ENCODE data around the gene SEMA6B.

SEMA6B gene

DNA sequence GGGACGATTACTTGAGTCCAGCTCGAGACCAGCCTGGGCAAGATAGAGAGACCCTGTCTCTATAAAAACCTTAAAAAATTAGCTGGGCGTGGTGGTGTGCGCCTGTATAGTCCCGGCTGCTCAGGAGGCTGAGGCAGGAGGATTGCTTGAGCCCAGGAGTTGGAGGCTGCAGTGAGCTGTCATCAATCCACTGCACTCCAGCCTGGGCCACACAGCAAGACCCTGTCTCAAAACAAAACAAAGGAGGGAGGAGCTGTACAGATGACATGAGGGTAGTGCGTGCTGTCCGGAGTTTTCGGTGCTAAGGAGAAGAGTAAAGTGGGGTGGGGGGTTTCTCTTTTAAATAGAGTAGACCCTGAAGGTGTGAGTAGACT lies 64.8 kb downstream of the SEMA6B start:
- no peak for DNase-seq (ENCODE audit: low read depth in 4 of 4, low spot score in 1 of 4)

DNA sequence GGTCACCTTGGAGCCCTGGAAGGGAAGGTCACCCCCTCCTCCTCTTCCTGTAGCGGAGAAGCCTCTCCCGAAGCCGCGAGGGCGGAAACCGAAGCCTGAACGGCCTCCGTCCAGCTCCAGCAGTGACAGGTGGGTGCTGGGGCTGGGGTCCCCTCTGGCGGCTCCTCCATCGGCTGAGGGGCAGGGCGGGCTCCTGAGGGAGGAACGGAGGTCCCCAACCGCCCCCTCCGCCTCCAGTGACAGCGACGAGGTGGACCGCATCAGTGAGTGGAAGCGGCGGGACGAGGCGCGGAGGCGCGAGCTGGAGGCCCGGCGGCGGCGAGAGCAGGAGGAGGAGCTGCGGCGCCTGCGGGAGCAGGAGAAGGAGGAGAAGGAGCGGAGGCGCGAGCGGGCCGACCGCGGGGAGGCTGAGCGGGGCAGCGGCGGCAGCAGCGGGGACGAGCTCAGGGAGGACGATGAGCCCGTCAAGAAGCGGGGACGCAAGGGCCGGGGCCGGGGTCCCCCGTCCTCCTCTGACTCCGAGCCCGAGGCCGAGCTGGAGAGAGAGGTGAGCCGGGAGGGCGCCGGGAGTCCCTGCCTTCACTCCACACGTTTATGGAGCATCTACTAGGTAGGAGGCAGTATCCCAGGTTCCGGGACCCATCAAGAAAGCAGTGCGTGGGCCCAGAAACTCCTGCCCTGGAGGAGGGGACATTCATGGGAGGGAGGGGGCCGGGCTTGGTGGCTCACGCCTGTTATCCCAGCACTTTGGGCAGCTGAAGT lies 65.4 kb downstream of the SEMA6B start:
- no peak for DNase-seq (ENCODE audit: low read depth in 4 of 4, low spot score in 1 of 4)

DNA sequence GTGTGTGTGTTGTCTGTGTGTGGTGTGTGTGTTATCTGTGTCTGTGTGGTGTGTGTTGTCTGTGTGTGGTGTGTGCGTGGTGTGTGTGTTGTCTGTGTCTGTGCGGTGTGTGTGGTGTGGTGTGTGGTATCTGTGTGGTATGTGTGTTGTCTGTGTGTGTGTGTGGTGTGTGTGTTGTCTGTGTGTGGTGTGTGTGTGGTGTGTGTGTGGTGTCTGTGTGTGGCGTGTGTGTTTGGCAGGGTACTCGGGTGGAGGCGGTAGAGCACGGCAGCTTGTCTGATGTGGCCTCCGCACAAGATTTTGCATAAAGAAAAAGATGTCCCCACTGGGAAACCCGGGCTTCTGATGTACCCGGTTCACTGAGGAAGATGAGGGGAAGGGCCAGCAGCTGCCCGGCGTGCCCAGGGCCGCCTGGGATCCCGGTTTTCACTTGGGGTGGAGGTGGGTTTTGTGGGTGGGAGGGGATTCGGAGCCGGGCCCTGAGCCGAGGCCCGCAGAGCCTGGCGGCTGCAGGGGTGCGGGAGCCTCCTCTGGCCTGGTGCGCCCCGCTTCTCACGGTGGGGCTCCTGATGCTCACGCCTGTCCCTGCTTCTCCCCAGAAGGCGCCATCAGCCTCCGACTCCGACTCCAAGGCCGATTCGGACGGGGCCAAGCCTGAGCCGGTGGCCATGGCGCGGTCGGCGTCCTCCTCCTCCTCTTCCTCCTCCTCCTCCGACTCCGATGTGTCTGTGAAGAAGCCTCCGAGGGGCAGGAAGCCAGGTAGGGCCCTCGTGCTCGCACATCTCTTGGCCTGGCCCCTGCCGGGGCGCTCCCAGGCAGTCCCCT lies 66.2 kb downstream of the SEMA6B start:
- no peak for DNase-seq (ENCODE audit: low read depth in 4 of 4, low spot score in 1 of 4)
